ENCODE data around the gene DYRK1A. TPM values are rescaled to one million over a fixed set of nuclear protein-coding genes. Genes with fewer than 3 reads are reported as not detected.

Gene DYRK1A
- total and polyA plus RNA-seq, 2 of the 13 experiments (the other 11 are each of a cell fraction or from before 2014, with no cell fraction given): 24.6 to 34.2 TPM

- no TSS peak for BruUV-seq (replicated peaks)
- intact Hi-C loops (cut with micrococcal nuclease; ENCODE audit: unreplicated experiment): no loop called here
- DNase-seq (ENCODE audit: low spot score): no peak
- no peak for TF ChIP-seq HMGXB3 (CRISPR knock-in tag; IDR thresholded peaks at IDR 0.05; ENCODE audit: borderline replicate concordance)
- no peak for TF ChIP-seq PAF1 (CRISPR knock-in tag; IDR thresholded peaks at IDR 0.05)
- no peak for TF ChIP-seq ZNF136 (CRISPR knock-in tag; IDR thresholded peaks at IDR 0.05; ENCODE audit: low read depth)
- TF ChIP-seq HNF4A (CRISPR knock-in tag; IDR thresholded peaks at IDR 0.05): no peak
- no peak for TF ChIP-seq SRSF1 (optimal IDR thresholded peaks at IDR 0.05; ENCODE audit: low read depth, low read length)
- no peak for TF ChIP-seq GABPA (IDR thresholded peaks at IDR 0.05; ENCODE audit: low read depth, low read length)
- no peak for TF ChIP-seq GABPA (CRISPR knock-in tag; IDR thresholded peaks at IDR 0.05; ENCODE audit: low read depth)
- no peak for TF ChIP-seq ZNF281 (CRISPR knock-in tag; IDR thresholded peaks at IDR 0.05; ENCODE audit: borderline replicate concordance)
- TF ChIP-seq NFE2 (CRISPR knock-in tag; IDR thresholded peaks at IDR 0.05): no peak
- TF ChIP-seq RCOR2 (CRISPR knock-in tag; IDR thresholded peaks at IDR 0.05): no peak
- TF ChIP-seq USF2 (IDR thresholded peaks at IDR 0.05; ENCODE audit: low read depth, low read length): no peak
- TF ChIP-seq USF2 (CRISPR knock-in tag; IDR thresholded peaks at IDR 0.05; ENCODE audit: borderline replicate concordance): no peak
- TF ChIP-seq KLF15 (CRISPR knock-in tag; IDR thresholded peaks at IDR 0.05; ENCODE audit: borderline replicate concordance): no peak
- TF ChIP-seq KLF16 (CRISPR knock-in tag; IDR thresholded peaks at IDR 0.05): no peak
- TF ChIP-seq SRSF4 (IDR thresholded peaks at IDR 0.05; ENCODE audit: low read depth, low read length, poor library complexity, severe bottlenecking): no peak
Measured at GRCh38 chr21:37412603-37413360, 46.2 kb downstream of the DYRK1A start.

More at GRCh38 chr21:37412603-37413360, 46.2 kb downstream of the DYRK1A start:
- Histone ChIP-seq H3K36me3 (replicated peaks in 1 of 2; ENCODE audit: control insufficient read depth in 1 of 2, insufficient read depth in 2 of 2, low read length in 2 of 2) (peaks cover 0 to 1% of the 10 kb centered on the region in 2 experiments; a peak in 1 of 5 replicates), H3K9ac (ENCODE audit: insufficient read depth, low read depth, low read length) (no peak overlapping the region), H3K27me3 (ENCODE audit: control insufficient read depth in 1 of 2, insufficient read depth in 2 of 2, low read length in 2 of 2) (no peaks in the 10 kb centered on the region), H2AFZ (ENCODE audit: low read length) (no peak overlapping the region), H4K20me1 (ENCODE audit: insufficient read depth, low read length) (peaks cover 67% of the 10 kb centered on the region), H3K79me2 (ENCODE audit: insufficient read depth, low read length) (peaks cover 97% of the 10 kb centered on the region), H3K27ac (ENCODE audit: extremely low read length, insufficient read depth, low read length) (no peak overlapping the region), H3K4me3 (replicated peaks in 1 of 3; ENCODE audit: insufficient read depth in 1 of 3, low read depth in 2 of 3, low read length in 3 of 3) (no peak overlapping the region), H3K4me1 (ENCODE audit: insufficient read depth, low read length) (peaks cover 38% of the 10 kb centered on the region), H3K9me3 (ENCODE audit: low read length) (no peaks in the 10 kb centered on the region), H3K4me2 (ENCODE audit: low read depth, low read length) (no peak overlapping the region)
- POLR2A ChIA-PET: no interaction called here
- ATAC-seq (no peak), FAIRE-seq (no peak)
- CTCF ChIA-PET (ENCODE audit: low intra/inter-chr PET ratio, low total read pairs): no interaction called here
- 95% methylated on average over 4 of the region's 4 CpGs for WGBS (ENCODE audit: low lambda C conversion rate)
- in situ Hi-C loops (cut with HindIII; ENCODE audit: extremely low pct_ligation_motif_present, low pct_unique_long_range_greater_than_20kb): no loop called here
